AG04450 (cell line): ENCODE measurements around the gene OR6X1. TPM values are rescaled to one million over a fixed set of nuclear protein-coding genes. Genes with fewer than 3 reads are reported as not detected.

Experiments
- CTCF ChIA-PET: fragments of 300-600, 350-600 bp; formaldehyde crosslinking; extraction: SDS; loops from one replicate; lab custom pipeline; 2022; ENCODE audit warnings: antibody characterized with exemption, inconsistent platforms; lab: Charles Lee
- POLR2A ChIA-PET: fragments of 350-600 bp; formaldehyde crosslinking; extraction: SDS; loops from one replicate; lab custom pipeline; 2021; ENCODE audit warnings: antibody characterized with exemption, inconsistent platforms; lab: Yijun Ruan, JAX
- DNase-seq: peaks from one replicate; pipeline ENCODE4 v3.0.0-alpha.2; 2011; ENCODE audit warnings: low read depth, low spot score
- H3K27ac ChIP-seq: one replicate; pipeline ENCODE4 v1.5.1; 2012; ENCODE audit warnings: low read depth, low read length, control low read depth
- H3K27me3 ChIP-seq: one replicate; pipeline ENCODE4 v1.6.0; 2012; ENCODE audit warnings: low read length; ENCODE audit not compliant: control insufficient read depth, insufficient read depth
- H3K4me3 ChIP-seq: 2 replicates; pipeline ENCODE4 v1.5.1; 2011; ENCODE audit warnings: mild to moderate bottlenecking, low read depth, low read length, control low read depth
- H3K9me3 ChIP-seq: 2 replicates; pipeline ENCODE4 v1.5.1; 2012; ENCODE audit warnings: low read length; ENCODE audit not compliant: control insufficient read depth, insufficient read depth
- CTCF ChIP-seq: IDR thresholded peaks from 2 replicates; pipeline ENCODE4 v1.5.1; 2011; ENCODE audit warnings: low read depth, low read length, control low read depth, inconsistent platforms
- polyA plus RNA-seq: library from polyadenylated mRNA; depleted of rRNA; stranded (reverse); fragments of >200 nt; gene quantifications from 2 replicates; pipeline ENCODE4 v1.2.3, GENCODE V29; 2011

The OR6X1 gene
- polyA plus RNA-seq, 1 experiment: not detected

- CTCF ChIA-PET: interaction anchor here (1.0 kb wide), 1 partner anchor 217 kb away, joined by 4 read pairs; no protein-coding TSS in a partner anchor
- no peak for TF ChIP-seq CTCF
- no peak for DNase-seq
These were observed 43.8 kb upstream of the OR6X1 start for GRCh38 chr11:123798079-123798478.

GRCh38 chr11:123797541-123797940, 43.2 kb upstream of the OR6X1 start:
- Histone ChIP-seq H3K27me3 (no peaks in the 10 kb centered on the region), H3K27ac (no peak overlapping the region), H3K4me3 (no peak overlapping the region), H3K9me3 (no peaks in the 10 kb centered on the region)
- TF ChIP-seq CTCF: no peak
- DNase-seq: no peak
- ChIA-PET POLR2A (no interaction called here), CTCF (no interaction called here)

More at GRCh38 chr11:123798079-123798478, 43.8 kb upstream of the OR6X1 start:
- no peak overlapping the region for H3K4me3 ChIP-seq
- no peak overlapping the region for H3K27ac ChIP-seq
- H3K27me3 ChIP-seq: no peaks in the 10 kb centered on the region
- POLR2A ChIA-PET: no interaction called here
- H3K9me3 ChIP-seq: no peaks in the 10 kb centered on the region

- ChIA-PET POLR2A (no interaction called here), CTCF (no interaction called here)
- H3K9me3 ChIP-seq: no peaks in the 10 kb centered on the region
- no peak for TF ChIP-seq CTCF
- no peak overlapping the region for H3K27ac ChIP-seq
- DNase-seq: no peak
- H3K27me3 ChIP-seq: no peaks in the 10 kb centered on the region
- no peak overlapping the region for H3K4me3 ChIP-seq
These were observed 42.8 kb upstream of the OR6X1 start for GRCh38 chr11:123797114-123797513.

GRCh38 chr11:123796226-123796625, 41.9 kb upstream of the OR6X1 start:
- CTCF ChIA-PET: no interaction called here
- DNase-seq: no peak
- POLR2A ChIA-PET: no interaction called here
- Histone ChIP-seq H3K27ac (no peak overlapping the region), H3K27me3 (no peaks in the 10 kb centered on the region), H3K4me3 (no peak overlapping the region), H3K9me3 (no peaks in the 10 kb centered on the region)
- no peak for TF ChIP-seq CTCF

GRCh38 chr11:123783536-123783935, 29.2 kb upstream of the OR6X1 start:
- Histone ChIP-seq H3K9me3 (no peaks in the 10 kb centered on the region), H3K27me3 (no peaks in the 10 kb centered on the region), H3K27ac (no peak overlapping the region), H3K4me3 (no peak overlapping the region)
- ChIA-PET CTCF (no interaction called here), POLR2A (no interaction called here)
- DNase-seq: no peak
- no peak for TF ChIP-seq CTCF
